IMR-90 (cell line): Measurements from ENCODE around the gene G3BP1.

Source experiments
- CEBPB ChIP-seq: IDR thresholded peaks from 2 replicates; pipeline ENCODE4 v1.6.1; 2012; ENCODE audit warnings: low read depth, low read length, improper control_type of control experiment
- CHD1 ChIP-seq: IDR thresholded peaks from 2 replicates; pipeline ENCODE4 v1.6.1; 2012; ENCODE audit warnings: low read depth, low read length, improper control_type of control experiment
- POLR2A ChIP-seq: IDR thresholded peaks from 2 replicates; pipeline ENCODE4 v1.6.1; 2012; ENCODE audit warnings: mild to moderate bottlenecking, low read depth, low read length
- RAD21 ChIP-seq: IDR thresholded peaks from 2 replicates; pipeline ENCODE4 v1.6.1; 2012; ENCODE audit warnings: low read length, improper control_type of control experiment
- RCOR1 ChIP-seq: IDR thresholded peaks from 2 replicates; pipeline ENCODE4 v1.6.1; 2012; ENCODE audit warnings: mild to moderate bottlenecking, low read length, improper control_type of control experiment; ENCODE audit not compliant: insufficient replicate concordance
- TF ChIP-seq, protein P1 (sequence below): conservative IDR thresholded peaks from 2 replicates; pipeline ENCODE4 v1.5.1; 2012; ENCODE audit warnings: mild to moderate bottlenecking, low read depth, low read length, improper control_type of control experiment

DNA sequence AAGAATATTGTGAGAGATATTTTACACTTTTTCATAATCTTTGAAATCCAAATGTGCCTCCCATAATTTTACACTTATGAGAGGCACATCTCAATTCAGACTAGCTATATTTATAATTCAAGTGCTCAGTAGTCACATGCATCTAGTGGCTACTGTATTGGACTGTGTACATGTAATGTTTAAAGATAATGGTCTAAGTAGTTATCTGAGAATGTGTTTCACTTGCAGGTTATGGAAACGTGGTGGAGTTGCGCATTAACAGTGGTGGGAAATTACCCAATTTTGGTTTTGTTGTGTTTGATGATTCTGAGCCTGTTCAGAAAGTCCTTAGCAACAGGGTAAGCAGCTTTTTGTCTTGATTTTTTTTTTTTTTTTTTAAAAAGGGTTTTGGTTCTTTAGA lies 28.8 kb downstream of the G3BP1 start:
- no peak for TF ChIP-seq CEBPB
- TF ChIP-seq RCOR1 = no peak
- TF ChIP-seq, protein P1, sequence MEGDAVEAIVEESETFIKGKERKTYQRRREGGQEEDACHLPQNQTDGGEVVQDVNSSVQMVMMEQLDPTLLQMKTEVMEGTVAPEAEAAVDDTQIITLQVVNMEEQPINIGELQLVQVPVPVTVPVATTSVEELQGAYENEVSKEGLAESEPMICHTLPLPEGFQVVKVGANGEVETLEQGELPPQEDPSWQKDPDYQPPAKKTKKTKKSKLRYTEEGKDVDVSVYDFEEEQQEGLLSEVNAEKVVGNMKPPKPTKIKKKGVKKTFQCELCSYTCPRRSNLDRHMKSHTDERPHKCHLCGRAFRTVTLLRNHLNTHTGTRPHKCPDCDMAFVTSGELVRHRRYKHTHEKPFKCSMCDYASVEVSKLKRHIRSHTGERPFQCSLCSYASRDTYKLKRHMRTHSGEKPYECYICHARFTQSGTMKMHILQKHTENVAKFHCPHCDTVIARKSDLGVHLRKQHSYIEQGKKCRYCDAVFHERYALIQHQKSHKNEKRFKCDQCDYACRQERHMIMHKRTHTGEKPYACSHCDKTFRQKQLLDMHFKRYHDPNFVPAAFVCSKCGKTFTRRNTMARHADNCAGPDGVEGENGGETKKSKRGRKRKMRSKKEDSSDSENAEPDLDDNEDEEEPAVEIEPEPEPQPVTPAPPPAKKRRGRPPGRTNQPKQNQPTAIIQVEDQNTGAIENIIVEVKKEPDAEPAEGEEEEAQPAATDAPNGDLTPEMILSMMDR = no peak
- no peak for TF ChIP-seq POLR2A
- no peak for TF ChIP-seq RAD21
- TF ChIP-seq CHD1 = no peak
